Stimulated activated CD4-positive, alpha-beta T cell treated with anti-CD3 and anti-CD28 coated beads, Interleukin-15, amount 100 ng/mL, for 1 hour (primary cell): Measurements from ENCODE around the gene FBXO47.

Source experiments
- DNase-seq, 2 donors: peaks; one replicate each; pipeline ENCODE4 v3.0.0-alpha.2; 2020; ENCODE audit warnings: low read depth in 1 of 2, low spot score in 1 of 2

Gene FBXO47

GRCh38 chr17:38967290-38967738 lies at the start of gene FBXO47:
FBXO47 (minus strand) TSS chr17:38967403; CDS start chr17:38963025, 4,378 bp downstream.
- peak; percentile 58 to 68 for DNase-seq

GRCh38 chr17:39016193-39017153 lies 49.3 kb upstream of the FBXO47 start:
- DNase-seq = no peak

GRCh38 chr17:39015546-39015935 lies 48.3 kb upstream of the FBXO47 start:
- no peak for DNase-seq

GRCh38 chr17:39014795-39015545 lies 47.8 kb upstream of the FBXO47 start:
- no peak for DNase-seq

- no peak for DNase-seq
Measured at GRCh38 chr17:39014044-39014794, 47.0 kb upstream of the FBXO47 start.

GRCh38 chr17:39012725-39013124 lies 45.5 kb upstream of the FBXO47 start:
- DNase-seq = no peak

GRCh38 chr17:39011907-39012468 lies 44.8 kb upstream of the FBXO47 start:
- no peak for DNase-seq

- DNase-seq = no peak
Measured at GRCh38 chr17:39009581-39010001, 42.4 kb upstream of the FBXO47 start.

- DNase-seq = no peak
Measured at GRCh38 chr17:39008633-39009032, 41.4 kb upstream of the FBXO47 start.

GRCh38 chr17:39002991-39003715 lies 36.0 kb upstream of the FBXO47 start:
- peak in 1 of 2 donors; percentile 12 for DNase-seq

- DNase-seq = no peak
Measured at GRCh38 chr17:39001703-39002637, 34.8 kb upstream of the FBXO47 start.

GRCh38 chr17:39000021-39000601 lies 32.9 kb upstream of the FBXO47 start:
- DNase-seq = no peak

GRCh38 chr17:38996660-38997337 lies 29.6 kb upstream of the FBXO47 start:
- DNase-seq = no peak

- no peak for DNase-seq
Measured at GRCh38 chr17:38994026-38994425, 26.8 kb upstream of the FBXO47 start.

- DNase-seq = no peak
Measured at GRCh38 chr17:38984666-38985065, 17.5 kb upstream of the FBXO47 start.

GRCh38 chr17:38982858-38983746 lies 15.9 kb upstream of the FBXO47 start:
- DNase-seq = peak in 1 of 2 donors; percentile 10

- DNase-seq = no peak
Measured at GRCh38 chr17:38981636-38982035, 14.4 kb upstream of the FBXO47 start.
